Fibroblast of the aortic adventitia (primary cell): ENCODE data around the gene NFKBIZ. TPM values are rescaled to one million over a fixed set of nuclear protein-coding genes. Genes with fewer than 3 reads are reported as not detected.

Experiments used
- DNase-seq: peaks from one replicate; pipeline ENCODE4 v3.0.0-alpha.2; 2010; ENCODE audit warnings: low read depth
- H3K4me3 ChIP-seq: 2 replicates; pipeline ENCODE4 v1.5.1; 2011; ENCODE audit warnings: low read depth, mild to moderate bottlenecking, control low read depth, low read length, moderate library complexity
- CTCF ChIP-seq: IDR thresholded peaks from 2 replicates; pipeline ENCODE4 v1.5.1; 2011; ENCODE audit warnings: mild to moderate bottlenecking, low read length, control low read depth, inconsistent platforms; ENCODE audit not compliant: insufficient read depth
- total RNA-seq: library from RNA; depleted of rRNA; stranded (reverse); fragments of >200 nt; gene quantifications from 2 replicates; pipeline ENCODE4 v1.2.3, GENCODE V29; 2012; ENCODE audit warnings: low replicate concordance

Gene NFKBIZ
- total RNA-seq, 1 donor = 17.5 TPM

GRCh38 chr3:101886626-101887025 lies 37.3 kb downstream of the NFKBIZ start:
- H3K4me3 ChIP-seq = no peak overlapping the region
- TF ChIP-seq CTCF = no peak
- no peak for DNase-seq

- TF ChIP-seq CTCF = no peak
- DNase-seq = peak; percentile 43
- no peak overlapping the region for H3K4me3 ChIP-seq
Measured at GRCh38 chr3:101888653-101889052, 39.3 kb downstream of the NFKBIZ start.

GRCh38 chr3:101890716-101891115 lies 41.4 kb downstream of the NFKBIZ start:
- no peak overlapping the region for H3K4me3 ChIP-seq
- TF ChIP-seq CTCF = no peak
- DNase-seq = peak; percentile 57

- H3K4me3 ChIP-seq = no peak overlapping the region
- TF ChIP-seq CTCF = no peak
- no peak for DNase-seq
Measured at GRCh38 chr3:101892648-101893047, 43.3 kb downstream of the NFKBIZ start.

- TF ChIP-seq CTCF = no peak
- no peak overlapping the region for H3K4me3 ChIP-seq
- no peak for DNase-seq
Measured at GRCh38 chr3:101896083-101896757, 46.9 kb downstream of the NFKBIZ start.

- DNase-seq = no peak
- TF ChIP-seq CTCF = no peak
Measured at GRCh38 chr3:101897013-101897412, 47.7 kb downstream of the NFKBIZ start.

GRCh38 chr3:101898039-101898438 lies 48.7 kb downstream of the NFKBIZ start:
- H3K4me3 ChIP-seq = no peak overlapping the region
- no peak for TF ChIP-seq CTCF

More at GRCh38 chr3:101897013-101897412, 47.7 kb downstream of the NFKBIZ start:
- H3K4me3 ChIP-seq = no peak overlapping the region

More at GRCh38 chr3:101898039-101898438, 48.7 kb downstream of the NFKBIZ start:
- DNase-seq = no peak
